GM21447 (cell line): ENCODE measurements around the gene POLR3K.
"Not testable (repeated sequence)": the region's sequence is repeated elsewhere in the genome, so short reads cannot be mapped to it uniquely, and the experiment has no call there.

Experiments used
- ATAC-seq: cut with Tn5 transposase; IDR thresholded peaks from one replicate; pipeline ENCODE4 v1.9.1; 2021; ENCODE audit not compliant: unreplicated experiment

POLR3K gene

DNA sequence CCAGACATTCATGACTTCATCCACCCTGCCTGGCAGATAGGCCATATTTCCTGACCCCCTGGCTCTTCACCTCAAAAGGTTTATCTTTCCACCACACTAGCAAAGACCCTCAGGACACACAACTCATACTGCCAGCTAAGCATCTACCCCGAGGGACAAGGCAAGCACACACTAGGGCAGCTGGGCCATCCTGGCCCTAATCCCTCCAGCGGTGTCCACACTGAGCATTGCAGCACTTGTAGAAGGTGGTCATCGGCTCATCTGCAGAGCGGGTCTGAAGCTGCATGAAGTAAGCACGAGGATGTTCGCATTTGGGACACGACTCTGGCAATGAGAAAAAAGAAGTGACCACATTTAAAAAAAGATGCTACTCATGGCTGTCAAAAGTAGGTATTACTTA lies 6.2 kb downstream of the POLR3K start:
- no peak for ATAC-seq

DNA sequence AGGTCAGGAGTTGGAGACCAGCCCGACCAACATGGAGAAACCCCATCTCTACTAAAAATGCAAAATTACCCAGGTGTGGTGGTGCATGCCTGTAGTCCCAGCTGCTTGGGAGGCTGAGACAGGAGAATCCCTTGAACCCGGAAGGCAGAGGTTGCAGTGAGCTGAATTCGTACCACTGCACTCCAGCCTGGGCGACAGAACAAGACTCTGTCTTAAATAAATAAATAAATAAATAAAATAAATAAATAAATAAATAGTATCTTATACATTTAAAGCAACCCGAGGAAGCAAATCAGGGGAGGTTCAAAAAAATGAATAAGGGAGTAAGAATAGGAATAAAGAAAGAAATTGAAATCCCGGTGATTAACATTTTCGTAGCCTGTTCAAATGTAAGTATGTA lies 6.9 kb downstream of the POLR3K start:
- ATAC-seq, result not testable (repeated sequence)

DNA sequence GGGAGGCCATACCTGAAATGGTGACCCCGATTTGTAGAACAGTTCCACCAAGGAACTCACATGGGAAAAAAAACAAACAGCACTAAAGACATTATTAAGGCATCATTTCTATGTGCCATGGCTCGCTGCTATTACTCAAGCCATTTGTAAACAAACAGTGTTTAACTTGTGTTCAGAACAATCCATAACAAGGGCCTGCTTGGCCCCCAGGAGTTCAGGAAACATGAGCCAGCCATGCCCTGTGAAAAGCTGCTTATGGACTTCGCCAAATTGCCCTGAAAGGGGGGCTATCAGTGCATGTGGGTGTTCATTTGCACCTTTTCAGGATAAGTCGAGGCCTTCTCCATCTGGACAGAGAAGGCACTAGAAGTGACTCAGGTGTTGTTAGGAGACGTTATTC lies 8.0 kb downstream of the POLR3K start:
- no peak for ATAC-seq

DNA sequence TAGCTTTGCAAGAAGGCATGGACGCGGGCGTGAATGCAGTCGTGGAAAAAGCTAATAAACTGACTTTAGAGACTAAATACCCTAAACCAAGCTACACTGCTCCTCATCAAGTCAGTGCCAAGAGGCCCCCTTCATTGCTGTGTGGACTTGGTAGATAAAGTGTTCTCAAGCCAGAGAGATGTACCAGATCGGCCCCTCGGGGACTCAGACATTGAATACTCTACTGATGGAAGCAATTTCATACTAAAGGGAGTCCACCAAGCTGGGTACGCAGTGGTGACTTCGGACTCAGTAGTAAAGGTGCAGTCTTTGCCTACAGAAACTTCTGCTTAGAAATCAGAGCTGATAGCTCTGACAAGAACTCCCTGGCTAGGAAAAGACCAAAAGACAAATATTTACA lies 8.8 kb downstream of the POLR3K start:
- ATAC-seq, result no peak

DNA sequence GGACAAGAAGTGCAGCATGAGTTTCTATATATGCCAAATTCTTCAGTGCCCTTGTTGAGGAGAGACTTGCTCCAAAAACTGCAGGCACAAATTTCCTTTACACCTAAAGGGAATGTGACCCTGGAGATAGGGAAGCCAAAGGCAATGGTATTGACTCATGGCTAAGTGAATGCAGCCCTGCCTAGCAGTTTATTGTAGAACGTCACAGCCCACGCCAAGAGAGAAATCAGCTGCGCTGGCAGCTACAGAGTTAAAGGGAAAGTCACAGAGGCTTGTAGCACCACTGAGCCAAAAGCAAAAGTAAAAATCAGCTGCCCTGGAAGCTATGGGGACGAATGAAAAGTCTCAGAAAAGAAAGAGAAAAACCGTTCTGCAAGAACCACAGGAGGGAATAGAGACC lies 10.1 kb downstream of the POLR3K start:
- no peak for ATAC-seq

DNA sequence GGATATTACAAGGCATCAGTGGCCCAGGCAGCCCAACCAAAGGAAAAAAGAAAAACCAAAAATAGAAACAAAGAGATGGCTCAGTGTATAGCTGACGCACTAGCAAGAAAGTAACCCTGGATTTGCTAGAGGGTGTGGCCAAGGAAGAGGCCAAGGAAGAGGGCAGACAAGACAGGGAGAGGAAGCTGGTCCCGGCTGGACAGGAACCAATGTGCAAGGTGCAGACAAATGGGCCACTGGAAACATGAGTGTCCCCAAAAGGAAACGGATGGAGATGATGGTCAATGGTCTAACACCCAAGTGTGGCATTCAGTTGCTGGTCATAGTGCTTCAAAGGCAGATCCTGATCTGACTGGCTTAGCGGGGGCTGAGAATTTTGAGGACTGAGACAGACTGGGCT lies 10.7 kb downstream of the POLR3K start:
- no peak for ATAC-seq

DNA sequence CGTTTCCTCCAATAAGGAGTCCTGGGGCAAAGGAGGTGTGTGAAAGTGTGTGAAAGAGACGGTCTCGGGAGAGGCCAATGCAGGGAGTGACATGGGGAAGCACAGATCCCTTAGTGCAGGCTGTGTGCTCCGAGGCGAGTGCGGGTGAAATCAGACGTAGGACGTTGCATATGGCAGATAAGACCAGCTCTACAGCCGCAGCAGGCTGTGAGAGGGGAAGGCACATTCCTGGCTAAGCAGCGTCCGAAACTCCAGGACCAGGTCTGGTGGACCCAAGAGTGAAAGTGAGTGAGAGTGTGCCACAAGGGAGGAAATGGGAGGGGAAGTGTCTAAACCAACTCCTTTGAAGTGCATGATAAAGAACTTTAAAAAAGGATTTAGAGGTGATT lies 11.3 kb downstream of the POLR3K start:
- ATAC-seq, result no peak

DNA sequence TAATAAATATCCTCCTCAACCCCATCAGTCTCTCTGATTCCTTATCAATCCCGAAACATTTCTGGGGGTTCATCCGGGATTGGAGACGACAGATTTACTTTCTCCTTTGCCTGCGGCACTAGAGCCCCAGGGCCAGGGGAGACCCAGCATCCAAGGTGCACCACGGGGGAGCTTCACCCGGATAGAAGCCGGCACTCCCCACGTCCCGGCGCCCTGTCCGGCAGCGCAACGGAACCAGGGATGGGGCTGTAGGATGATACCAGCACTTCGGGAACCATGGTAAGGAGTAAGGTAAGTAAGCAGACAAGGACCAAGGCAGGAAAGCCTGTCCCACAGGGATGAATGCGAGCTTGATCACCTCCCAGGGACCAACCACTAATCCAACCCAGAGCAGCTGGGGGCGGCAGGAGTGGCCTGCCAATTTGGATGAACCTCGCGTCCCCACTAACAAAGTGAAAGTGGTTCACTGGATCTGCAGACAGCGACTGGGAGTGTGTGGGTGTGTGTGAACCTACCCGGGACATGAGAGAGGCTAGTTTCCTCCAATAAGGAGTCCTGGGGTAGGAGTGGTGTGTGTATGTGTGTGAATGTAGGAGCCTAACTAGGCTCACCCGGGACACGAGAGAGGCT lies 11.9 kb downstream of the POLR3K start:
- ATAC-seq, result no peak

DNA sequence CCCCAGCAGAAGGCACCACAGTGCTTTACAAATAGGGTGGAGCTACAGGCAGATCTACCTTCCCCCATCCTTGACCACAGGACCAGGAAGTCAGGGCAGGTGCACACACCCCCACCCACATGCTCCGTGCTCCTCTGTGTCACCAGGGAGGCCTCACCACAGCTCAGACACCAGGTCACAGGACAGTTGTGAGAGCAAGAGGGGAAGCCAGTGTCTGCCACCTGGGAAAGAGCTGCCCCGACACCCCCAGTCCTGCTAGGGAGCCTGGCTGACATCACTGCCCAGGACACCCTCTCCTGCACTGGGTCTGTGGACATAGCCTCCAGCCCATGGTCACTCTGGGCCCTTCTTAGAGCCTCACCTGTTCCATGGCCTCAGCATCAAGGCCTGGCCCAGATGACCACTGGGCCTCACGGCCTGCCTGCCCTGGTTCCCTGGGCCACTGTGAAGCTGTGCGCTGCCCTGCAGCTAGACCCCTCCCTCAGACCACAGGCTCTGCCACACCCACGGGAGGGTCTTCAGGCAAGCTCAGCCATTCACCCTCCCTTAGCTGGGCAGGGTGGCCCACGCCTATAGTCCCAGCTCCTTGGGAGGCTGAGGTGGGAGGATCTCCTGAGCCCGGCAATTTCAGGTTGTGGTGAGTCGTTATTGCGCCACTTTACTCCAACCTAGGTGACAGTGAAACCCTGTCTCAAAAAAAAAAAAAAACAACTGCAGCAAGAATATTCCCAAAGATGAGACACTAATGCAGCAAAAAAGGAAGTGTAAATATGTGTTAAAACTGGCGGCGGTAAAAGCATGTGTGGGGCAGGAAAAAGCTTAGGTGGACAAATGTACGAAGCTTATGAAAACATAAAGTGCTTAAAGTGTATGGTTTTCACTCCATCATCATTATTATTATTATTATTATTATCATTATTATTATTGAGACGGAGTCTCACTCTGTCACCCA lies 14.2 kb downstream of the POLR3K start:
- ATAC-seq, result peak; percentile 82

DNA sequence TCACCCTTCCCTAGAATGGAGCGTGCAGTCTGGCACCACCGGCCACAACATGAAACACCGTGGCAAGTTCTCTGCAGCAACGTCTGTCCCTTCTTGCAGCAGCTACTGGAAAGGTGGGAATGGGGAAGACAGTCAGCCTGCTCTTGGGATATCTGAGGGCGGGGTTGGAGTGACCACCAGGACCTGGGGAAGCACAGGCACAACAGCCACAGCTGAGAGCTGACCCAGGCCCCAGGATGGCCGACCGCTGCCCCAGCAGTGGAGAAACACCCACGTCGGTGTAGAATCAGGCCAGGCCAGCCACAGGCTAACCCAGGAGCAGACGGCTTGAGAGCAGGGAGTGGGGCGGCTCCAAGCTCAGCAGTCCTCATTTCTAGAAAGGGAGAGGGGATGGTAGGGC lies 15.2 kb downstream of the POLR3K start:
- not testable (repeated sequence) for ATAC-seq

DNA sequence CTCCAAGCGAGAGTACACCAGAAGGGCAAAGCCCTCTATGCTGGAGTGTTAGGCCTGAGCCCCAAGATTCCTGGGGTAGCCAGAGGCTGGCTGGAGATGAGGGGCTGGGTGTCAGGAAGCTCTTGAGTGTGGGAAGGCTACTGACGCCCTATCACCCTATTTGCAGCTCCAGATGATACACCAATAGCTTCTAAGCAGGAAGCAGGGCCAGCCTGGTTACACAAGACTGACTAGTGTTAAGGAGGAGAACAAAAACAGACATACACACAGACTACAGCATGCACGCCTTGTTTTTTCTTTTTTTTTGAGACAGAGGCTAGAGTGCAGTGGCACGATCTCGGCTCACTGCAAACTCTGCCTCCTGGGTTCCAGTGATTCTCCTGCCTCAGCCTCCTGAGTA lies 15.9 kb downstream of the POLR3K start:
- no peak for ATAC-seq

DNA sequence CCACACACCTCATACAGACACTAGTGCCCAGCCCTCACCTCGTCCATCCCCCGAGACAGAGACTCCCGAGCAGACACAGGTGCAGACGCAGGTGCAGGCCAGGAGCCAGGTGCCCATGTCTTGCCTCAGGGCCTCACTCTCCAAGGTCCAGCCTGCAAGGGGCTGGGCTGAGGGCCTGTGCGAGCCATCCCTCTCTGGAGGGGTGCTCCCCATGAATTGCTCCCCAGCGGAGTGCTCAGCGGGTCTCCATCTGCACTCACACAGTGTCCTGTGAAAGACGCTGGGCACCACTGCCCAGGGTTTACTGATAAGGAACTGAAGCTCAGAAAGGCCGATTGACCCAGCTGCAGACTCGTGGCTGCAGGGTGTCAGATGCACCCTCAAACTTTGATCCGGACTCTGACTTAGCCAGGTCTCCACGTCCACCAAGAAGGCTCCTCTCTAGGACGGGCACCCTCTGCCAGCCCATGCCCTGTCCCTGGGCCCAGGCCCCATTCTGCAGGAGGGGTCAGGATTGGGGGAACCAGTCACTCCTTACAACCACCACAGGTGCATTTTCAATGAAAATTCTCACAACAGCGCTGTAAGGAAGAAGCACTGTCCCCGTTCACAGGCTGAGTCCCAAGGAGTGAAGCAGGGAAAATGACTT lies 16.9 kb downstream of the POLR3K start:
- ATAC-seq, result no peak

DNA sequence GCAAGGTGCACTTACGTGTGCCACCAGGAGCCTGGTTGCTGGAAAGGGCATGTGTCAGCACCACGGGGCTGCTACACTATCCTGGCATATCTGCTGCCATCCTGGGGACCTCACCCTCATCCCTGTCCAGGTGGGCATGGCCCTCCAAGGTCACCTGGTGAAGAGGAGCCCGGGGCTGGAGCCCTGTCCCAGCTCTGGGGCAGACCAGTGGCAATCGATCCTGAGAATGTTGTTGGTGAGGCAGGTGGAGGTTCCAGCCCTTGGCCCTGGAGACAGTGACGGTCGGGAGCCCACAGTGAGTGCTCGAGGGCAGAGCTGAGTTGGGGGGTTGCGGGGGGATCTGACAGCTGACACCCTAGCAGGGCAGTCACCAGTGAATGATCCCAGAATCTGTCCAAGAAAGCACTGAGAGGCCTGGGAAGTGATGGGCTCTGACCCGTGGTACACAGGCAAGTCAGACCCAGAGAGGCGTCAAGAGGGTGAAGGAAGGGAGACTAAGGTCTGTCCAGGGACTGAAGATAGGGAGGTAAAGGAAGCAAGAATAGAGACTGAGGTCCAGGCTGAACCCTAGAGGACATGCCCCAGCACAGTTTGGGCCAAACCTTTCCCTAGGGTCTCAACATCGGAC lies 17.6 kb downstream of the POLR3K start:
- ATAC-seq, result no peak

DNA sequence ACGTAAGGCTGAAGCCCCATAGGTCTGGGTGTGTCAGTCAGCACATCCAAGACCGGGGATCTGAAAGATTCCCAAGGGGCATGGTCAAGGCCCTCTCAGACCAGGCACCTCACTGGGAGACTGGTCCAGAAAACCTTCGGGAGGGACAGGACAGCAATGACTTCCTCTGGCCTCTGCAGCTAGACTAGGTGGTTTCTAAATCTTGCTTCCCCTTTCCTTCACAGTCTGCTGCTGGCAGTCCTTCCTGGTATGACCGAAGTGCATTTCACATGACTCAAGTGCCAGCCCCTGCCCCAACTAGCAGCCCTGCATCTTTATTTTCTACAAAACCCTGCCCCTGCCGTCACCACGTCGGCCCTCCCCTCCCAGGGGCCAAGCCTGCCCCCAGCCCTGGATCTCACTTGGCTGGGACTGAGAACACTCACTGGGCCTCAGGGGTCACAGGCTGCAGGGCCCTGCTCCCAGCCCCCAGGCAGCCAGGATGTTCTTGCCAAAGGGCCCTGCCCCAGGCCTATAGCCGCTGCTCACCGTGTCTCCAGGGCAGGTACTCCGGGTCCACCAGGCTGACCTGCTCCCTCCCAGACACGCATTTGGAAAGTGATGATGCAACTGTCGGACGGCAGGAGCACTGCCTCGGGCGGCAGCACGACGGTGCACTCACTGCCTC lies 18.3 kb downstream of the POLR3K start:
- no peak for ATAC-seq

DNA sequence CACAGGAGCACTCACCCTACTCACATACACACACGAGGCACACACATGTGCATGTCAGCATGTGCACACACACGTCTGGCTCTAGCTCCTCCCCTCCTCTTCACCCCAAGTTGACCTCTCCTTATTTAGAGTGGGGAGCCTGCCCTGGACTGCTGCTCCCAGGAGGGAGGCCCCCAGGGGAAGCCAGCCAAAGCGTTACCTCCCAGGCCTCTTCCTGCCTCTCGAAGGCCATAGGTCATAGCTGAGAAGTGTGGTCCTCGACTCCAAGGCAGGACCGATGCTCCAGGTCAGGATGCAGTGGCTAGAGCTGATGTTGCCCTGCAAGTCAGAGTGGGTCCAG lies 18.8 kb downstream of the POLR3K start:
- no peak for ATAC-seq

DNA sequence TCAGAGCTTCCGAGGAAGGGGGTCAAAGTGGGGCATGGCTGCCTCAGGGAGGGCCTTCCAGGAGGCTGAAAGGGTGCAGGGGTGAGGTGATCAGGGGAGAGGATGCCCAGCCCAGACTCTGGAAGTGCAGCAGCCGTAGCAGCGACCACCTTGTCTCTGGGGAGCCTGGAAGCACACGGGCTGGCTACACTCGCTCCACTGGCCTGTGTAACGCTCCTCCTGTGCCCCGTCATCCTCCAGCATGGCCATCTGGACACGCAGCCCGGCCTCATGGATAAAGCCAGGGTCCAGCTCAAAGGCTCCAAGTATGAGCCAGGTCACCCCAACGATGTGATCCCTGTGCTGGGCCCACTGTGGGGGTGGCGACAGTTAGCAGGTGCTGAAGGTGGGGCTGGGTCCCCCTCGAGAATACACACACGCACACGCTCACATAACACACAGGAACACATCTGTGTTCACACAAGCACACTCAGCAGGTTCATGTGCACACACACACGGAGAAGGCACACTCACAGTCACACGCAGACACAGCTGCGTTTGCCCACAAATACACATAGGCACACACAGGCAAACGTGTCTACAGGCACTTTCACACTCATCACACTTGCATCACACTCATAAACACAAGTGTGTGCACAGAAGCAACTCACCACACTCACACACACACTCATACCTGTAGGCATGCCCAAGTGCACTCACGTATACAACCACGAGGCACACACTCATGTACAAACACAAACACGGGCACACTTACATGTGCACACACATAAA lies 19.3 kb downstream of the POLR3K start:
- no peak for ATAC-seq

DNA sequence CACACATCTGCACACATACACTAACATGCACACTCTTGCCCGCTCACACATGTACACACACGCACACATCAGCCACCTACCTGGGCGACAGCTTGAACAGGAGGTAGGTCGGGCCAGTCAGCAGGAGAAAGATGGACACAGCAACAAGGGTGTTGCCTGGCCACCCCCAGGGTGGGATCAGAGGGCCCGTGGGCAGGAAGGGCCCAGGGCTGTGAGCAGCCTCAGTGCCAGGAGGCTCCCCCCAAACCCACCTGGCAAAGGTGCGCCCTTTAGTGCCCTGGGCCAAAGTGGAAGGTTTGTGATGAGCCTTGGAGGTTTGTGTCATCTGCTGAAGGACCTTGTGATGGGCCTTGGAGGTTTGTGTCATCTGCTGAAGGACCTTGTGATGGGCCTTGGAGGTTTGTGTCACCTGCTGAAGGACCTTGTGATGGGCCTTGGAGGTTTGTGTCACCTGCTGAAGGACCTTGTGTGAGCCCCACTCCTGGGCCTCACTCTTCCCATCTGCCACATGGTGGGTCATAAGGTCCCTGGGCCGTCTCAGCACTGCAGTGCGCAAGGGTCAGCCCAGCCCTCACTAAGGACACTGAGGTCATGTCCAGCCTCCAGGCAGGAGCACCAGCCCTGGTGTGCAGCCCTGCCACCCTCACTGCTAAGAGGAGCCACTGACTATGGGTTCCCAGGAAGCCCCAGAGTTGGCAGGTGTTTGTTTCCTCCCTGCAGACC lies 20.1 kb downstream of the POLR3K start:
- not testable (repeated sequence) for ATAC-seq

DNA sequence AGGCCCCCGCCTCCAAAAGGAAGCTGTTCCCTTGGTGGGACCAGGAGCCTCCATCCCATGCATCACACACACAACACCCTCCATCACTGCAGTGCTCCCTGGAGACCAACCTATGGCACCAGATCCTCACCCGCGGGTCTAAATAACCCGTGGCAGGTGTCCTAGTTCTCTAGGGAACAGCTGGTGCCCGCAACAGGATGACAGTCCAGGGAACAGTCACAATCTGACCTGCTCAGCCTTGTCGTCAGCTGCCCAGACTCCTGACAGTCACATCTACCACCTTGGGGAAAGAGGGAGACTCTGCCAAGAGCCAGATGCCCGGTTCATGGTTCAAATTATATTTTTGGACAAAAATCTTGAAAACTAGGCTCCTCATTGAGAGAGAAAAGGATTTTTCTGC lies 22.8 kb downstream of the POLR3K start:
- ATAC-seq, result not testable (repeated sequence)

DNA sequence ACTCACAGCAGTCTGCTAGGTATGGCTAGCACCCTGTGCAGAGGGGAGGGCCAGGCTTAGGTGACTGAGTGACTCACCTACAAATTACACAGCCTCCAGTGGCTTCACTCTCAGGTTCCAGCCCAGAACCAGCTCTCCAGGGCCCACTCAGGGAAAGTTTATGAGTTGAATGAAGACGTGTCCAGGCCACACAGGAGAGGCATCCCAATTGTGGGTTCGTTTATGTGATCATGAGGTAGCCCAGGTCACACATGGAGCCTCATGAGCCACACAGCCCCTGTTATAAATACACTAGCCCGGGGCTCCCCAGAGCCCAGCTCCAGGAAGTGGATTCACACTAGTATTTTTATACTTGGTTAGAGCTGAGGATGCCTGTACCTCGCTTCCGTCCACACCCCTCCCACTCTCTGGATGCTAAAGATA lies 27.5 kb downstream of the POLR3K start:
- ATAC-seq, result peak; percentile 79

DNA sequence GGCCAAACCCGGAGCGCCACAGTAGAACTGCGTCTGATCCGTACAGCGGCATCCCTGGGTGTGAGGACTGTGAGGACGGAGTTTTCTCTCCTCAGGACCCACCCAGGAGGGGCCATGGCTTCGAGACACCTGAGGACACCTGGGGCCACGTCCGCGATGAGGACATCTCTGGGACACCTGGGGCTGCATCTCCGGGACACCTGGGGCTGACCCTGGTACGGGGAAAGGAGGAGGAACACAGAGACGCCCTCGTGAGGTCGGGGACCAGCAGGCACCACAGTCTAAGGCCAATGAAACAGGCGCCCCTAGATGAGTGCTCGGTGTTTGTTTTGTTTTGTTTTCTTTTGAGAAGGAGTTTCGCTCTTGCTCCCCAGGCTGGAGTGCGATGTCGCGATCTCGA lies 29.3 kb downstream of the POLR3K start:
- ATAC-seq, result not testable (repeated sequence)
